B cell (primary cell): ENCODE data around the gene ZSWIM3.

Source experiments
- EZH2 ChIP-seq: IDR thresholded peaks from 2 replicates; pipeline ENCODE4 v1.6.1; 2012; ENCODE audit warnings: borderline replicate concordance, low read depth, mild to moderate bottlenecking, moderate library complexity, low read length; ENCODE audit not compliant: insufficient read depth, poor library complexity, severe bottlenecking
- TF ChIP-seq, protein P1 (sequence below): fragments of 200-600 bp; IDR thresholded peaks from one replicate; pipeline ENCODE4 v1.8.0; 2022; ENCODE audit warnings: antibody characterized with exemption, mild to moderate bottlenecking

DNA sequence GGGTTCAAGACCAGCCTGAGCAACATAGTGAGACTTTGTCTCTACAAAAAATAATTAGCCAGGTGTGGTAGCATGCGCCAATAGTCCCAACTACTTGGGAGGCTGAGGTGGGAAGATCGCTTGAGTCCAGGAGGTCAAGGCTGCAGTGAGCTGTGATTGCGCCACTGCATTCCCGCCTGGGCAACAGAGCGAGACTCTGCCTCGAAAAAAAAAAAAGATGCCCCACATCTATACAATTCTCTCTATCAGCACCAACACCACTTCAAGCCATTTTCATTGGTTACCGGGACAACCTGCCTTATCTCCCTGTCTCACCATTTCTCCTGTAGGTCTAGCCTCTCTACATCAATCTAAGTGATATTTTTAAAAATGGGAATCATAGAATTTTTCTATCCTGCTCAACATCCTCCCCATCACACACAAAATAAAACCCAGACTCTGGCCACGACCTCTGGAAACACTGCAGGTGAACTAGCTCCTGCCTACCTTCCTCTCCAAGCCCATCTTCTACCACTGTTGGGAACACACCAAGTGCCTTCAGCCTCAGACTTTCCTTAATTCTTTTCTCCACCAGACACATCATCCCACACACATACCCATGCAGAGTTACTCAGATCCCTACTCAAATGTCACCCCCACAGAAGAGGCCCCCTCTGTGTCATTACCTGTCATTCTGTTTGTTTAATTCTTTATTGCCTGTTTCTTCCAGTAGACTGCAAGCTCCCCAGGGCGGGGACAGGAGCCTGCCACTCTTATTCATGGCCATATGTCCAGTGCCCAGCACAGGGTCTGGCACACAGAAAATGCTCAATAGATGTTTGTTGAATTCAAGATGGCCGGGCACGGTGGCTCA, 64.1 kb downstream of the ZSWIM3 start:
- TF ChIP-seq, protein P1, sequence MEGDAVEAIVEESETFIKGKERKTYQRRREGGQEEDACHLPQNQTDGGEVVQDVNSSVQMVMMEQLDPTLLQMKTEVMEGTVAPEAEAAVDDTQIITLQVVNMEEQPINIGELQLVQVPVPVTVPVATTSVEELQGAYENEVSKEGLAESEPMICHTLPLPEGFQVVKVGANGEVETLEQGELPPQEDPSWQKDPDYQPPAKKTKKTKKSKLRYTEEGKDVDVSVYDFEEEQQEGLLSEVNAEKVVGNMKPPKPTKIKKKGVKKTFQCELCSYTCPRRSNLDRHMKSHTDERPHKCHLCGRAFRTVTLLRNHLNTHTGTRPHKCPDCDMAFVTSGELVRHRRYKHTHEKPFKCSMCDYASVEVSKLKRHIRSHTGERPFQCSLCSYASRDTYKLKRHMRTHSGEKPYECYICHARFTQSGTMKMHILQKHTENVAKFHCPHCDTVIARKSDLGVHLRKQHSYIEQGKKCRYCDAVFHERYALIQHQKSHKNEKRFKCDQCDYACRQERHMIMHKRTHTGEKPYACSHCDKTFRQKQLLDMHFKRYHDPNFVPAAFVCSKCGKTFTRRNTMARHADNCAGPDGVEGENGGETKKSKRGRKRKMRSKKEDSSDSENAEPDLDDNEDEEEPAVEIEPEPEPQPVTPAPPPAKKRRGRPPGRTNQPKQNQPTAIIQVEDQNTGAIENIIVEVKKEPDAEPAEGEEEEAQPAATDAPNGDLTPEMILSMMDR = no peak
- TF ChIP-seq EZH2 = no peak
